ENCODE data around the gene PFKP. TPM values are rescaled to one million over a fixed set of nuclear protein-coding genes. Genes with fewer than 3 reads are reported as not detected.

PFKP gene
- total and polyA plus RNA-seq, 4 donors: 15.1 to 49.8 (median 31.8) TPM

DNA sequence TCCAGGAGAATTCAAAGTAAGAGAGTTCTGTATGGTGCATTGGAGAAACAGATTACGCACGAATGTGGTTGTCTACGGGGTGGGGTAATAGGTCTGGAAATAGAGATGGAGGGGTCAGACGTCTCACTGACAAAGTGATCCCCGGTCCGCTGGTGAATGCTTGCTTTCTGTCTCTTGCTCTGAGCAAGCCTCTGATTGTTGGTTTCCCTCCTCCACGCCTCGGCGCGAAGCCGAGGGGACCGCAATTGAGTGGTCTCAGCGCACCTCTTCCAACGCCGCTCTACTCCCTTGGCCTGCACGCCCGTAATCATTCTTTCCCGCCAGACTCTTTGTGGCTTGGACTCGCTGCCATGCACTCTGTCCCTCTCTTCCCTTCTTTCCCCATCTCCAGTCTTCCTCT, 46.5 kb upstream of the PFKP start:
- Histone ChIP-seq H3K4me1 (ENCODE audit: control insufficient read depth in 5 of 5, insufficient read depth in 5 of 5, low read length in 5 of 5) (no peaks in the 10 kb centered on the region), H3K36me3 (ENCODE audit: control insufficient read depth in 4 of 4, insufficient read depth in 4 of 4, low read length in 4 of 4) (no peaks in the 10 kb centered on the region), H3K27ac (ENCODE audit: low read depth in 1 of 2, low read length in 1 of 2) (no peak overlapping the region), H3K9me3 (ENCODE audit: control insufficient read depth in 4 of 4, insufficient read depth in 3 of 4, low read length in 3 of 4) (peaks cover 0 to 3% (median 2%) of the 10 kb centered on the region in 4 donors), H3K4me3 (no peak overlapping the region), H3K9ac (ENCODE audit: insufficient read depth in 1 of 2, low read length in 2 of 2) (no peak overlapping the region), H3K27me3 (ENCODE audit: control insufficient read depth in 3 of 3, insufficient read depth in 3 of 3, low read length in 2 of 3) (no peaks in the 10 kb centered on the region)
- 94 to 96% methylated on average over 19 of the region's 19 CpGs for WGBS, 2 donors
- no peak for TF ChIP-seq CTCF (IDR thresholded peaks at IDR 0.05; ENCODE audit: control extremely low read depth, extremely low read depth)
- DNase-seq (no peak), ATAC-seq (ENCODE audit: insufficient read depth, low FRiP score) (no peak)

- H3K27ac ChIP-seq (ENCODE audit: low read depth in 1 of 2, low read length in 1 of 2): no peak overlapping the region
- ATAC-seq (ENCODE audit: insufficient read depth, low FRiP score) (no peak), DNase-seq (no peak)
- no peaks in the 10 kb centered on the region for H3K4me1 ChIP-seq (ENCODE audit: control insufficient read depth in 5 of 5, insufficient read depth in 5 of 5, low read length in 5 of 5)
- H3K9me3 ChIP-seq (ENCODE audit: control insufficient read depth in 4 of 4, insufficient read depth in 3 of 4, low read length in 3 of 4): peaks cover 0 to 3% (median 2%) of the 10 kb centered on the region in 4 donors
- TF ChIP-seq CTCF (IDR thresholded peaks at IDR 0.05; ENCODE audit: control extremely low read depth, extremely low read depth): no peak
- H3K9ac ChIP-seq (ENCODE audit: insufficient read depth in 1 of 2, low read length in 2 of 2): no peak overlapping the region
- H3K36me3 ChIP-seq (ENCODE audit: control insufficient read depth in 4 of 4, insufficient read depth in 4 of 4, low read length in 4 of 4): no peaks in the 10 kb centered on the region
- H3K4me3 ChIP-seq: no peak overlapping the region
- WGBS, 2 donors: 61 to 63% methylated on average over 3 of the region's 3 CpGs
- H3K27me3 ChIP-seq (ENCODE audit: control insufficient read depth in 3 of 3, insufficient read depth in 3 of 3, low read length in 2 of 3): no peaks in the 10 kb centered on the region
Observed at GRCh38 chr10:3022027-3022426, 45.3 kb upstream of the PFKP start.

DNA sequence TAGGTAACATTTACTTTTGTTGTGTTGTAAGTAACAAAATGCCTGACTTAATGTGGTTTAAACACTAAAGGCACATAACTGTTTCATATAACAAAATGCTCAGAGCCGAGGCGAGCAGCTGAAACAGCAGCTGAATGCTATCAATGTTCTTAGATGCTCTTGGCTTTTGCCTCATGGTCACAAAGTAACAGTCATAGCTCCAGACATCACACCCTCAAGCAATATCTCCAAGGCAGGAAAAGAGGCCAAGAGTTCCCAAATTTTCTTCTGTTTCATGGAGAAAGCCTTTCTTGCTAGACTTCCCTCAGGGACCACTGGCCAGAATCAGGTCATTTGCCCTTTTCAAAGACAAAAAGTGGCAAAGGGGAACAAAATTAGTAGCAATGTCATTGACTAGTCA, 43.5 kb upstream of the PFKP start:
- H3K36me3 ChIP-seq (ENCODE audit: control insufficient read depth in 4 of 4, insufficient read depth in 4 of 4, low read length in 4 of 4): no peaks in the 10 kb centered on the region
- H3K27ac ChIP-seq (ENCODE audit: low read depth in 1 of 2, low read length in 1 of 2): no peak overlapping the region
- 95 to 98% methylated on average over 2 of the region's 2 CpGs for WGBS, 2 donors
- peaks cover 0 to 3% (median 2%) of the 10 kb centered on the region in 4 donors for H3K9me3 ChIP-seq (ENCODE audit: control insufficient read depth in 4 of 4, insufficient read depth in 3 of 4, low read length in 3 of 4)
- TF ChIP-seq CTCF (IDR thresholded peaks at IDR 0.05; ENCODE audit: control extremely low read depth, extremely low read depth): no peak
- no peak overlapping the region for H3K4me3 ChIP-seq
- ATAC-seq (ENCODE audit: insufficient read depth, low FRiP score) (no peak), DNase-seq (no peak)
- no peaks in the 10 kb centered on the region for H3K4me1 ChIP-seq (ENCODE audit: control insufficient read depth in 5 of 5, insufficient read depth in 5 of 5, low read length in 5 of 5)
- H3K27me3 ChIP-seq (ENCODE audit: control insufficient read depth in 3 of 3, insufficient read depth in 3 of 3, low read length in 2 of 3): no peaks in the 10 kb centered on the region
- no peak overlapping the region for H3K9ac ChIP-seq (ENCODE audit: insufficient read depth in 1 of 2, low read length in 2 of 2)

DNA sequence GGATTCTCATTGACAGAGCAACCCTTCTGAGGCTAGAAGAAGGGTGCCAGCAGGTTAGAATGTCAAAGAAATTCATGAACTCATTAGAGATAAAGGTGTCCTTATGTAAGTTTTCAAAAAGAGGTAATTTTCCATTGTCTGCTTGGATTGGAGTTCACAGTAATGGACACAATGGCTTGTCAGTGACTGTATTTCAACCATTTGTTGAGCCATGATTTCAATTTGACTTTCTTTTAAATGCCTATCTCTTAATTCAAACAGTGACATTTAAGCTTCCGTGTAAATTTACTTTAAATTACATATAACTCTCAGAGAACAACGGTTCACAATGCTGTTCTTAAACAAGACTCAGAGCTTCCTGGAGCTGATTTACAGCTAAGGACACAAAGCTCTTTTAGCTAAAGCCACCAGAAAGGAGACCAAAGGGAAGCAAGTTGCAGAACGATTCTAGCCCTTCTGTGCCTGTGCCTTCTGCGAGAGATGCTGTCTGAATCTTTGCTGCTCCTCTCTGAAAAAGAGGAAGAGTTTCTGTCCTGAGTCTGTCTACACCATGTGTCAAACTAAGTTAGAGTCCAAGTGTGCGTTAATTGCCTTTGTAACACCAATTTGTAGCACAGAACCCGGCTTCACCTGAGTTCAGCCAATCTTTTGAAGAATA, 42.2 kb upstream of the PFKP start:
- no peak overlapping the region for H3K4me3 ChIP-seq
- H3K4me1 ChIP-seq (ENCODE audit: control insufficient read depth in 5 of 5, insufficient read depth in 5 of 5, low read length in 5 of 5): no peaks in the 10 kb centered on the region
- 57 to 60% methylated on average over 6 of the region's 6 CpGs for WGBS, 2 donors
- H3K27me3 ChIP-seq (ENCODE audit: control insufficient read depth in 3 of 3, insufficient read depth in 3 of 3, low read length in 2 of 3): no peaks in the 10 kb centered on the region
- no peak overlapping the region for H3K9ac ChIP-seq (ENCODE audit: insufficient read depth in 1 of 2, low read length in 2 of 2)
- no peaks in the 10 kb centered on the region for H3K36me3 ChIP-seq (ENCODE audit: control insufficient read depth in 4 of 4, insufficient read depth in 4 of 4, low read length in 4 of 4)
- no peak for TF ChIP-seq CTCF (IDR thresholded peaks at IDR 0.05; ENCODE audit: control extremely low read depth, extremely low read depth)
- no peak overlapping the region for H3K27ac ChIP-seq (ENCODE audit: low read depth in 1 of 2, low read length in 1 of 2)
- DNase-seq (no peak), ATAC-seq (ENCODE audit: insufficient read depth, low FRiP score) (no peak)
- peaks cover 0 to 3% (median 2%) of the 10 kb centered on the region in 4 donors for H3K9me3 ChIP-seq (ENCODE audit: control insufficient read depth in 4 of 4, insufficient read depth in 3 of 4, low read length in 3 of 4)

All from lung (tissue), 12 donors.